Keratinocyte (primary cell): ENCODE results near the gene SHISA9. TPM values are rescaled to one million over a fixed set of nuclear protein-coding genes. Genes with fewer than 3 reads are reported as not detected.

ENCODE experiments used
- DNase-seq: peaks from one replicate; pipeline ENCODE4 v3.0.0-alpha.2; 2011; ENCODE audit warnings: low read depth, missing footprints, low spot score
- FAIRE-seq: peaks from 2 replicates; lab custom pipeline; 2011; peaks lifted over from hg19 to GRCh38; lab: Jason Lieb, UNC
- H2AFZ ChIP-seq: 2 replicates; pipeline ENCODE4 v1.6.0; 2012; ENCODE audit warnings: low read length, control low read depth, inconsistent platforms; ENCODE audit not compliant: control insufficient read depth
- H3K27ac ChIP-seq: 2 replicates; pipeline ENCODE4 v1.5.1; 2011; ENCODE audit warnings: low read length; ENCODE audit not compliant: control insufficient read depth, insufficient read depth
- H3K27me3 ChIP-seq: 3 replicates; pipeline ENCODE4 v1.6.0; 2011; ENCODE audit warnings: low read length; ENCODE audit not compliant: control insufficient read depth, insufficient read depth; ENCODE audit errors: extremely low read depth
- H3K36me3 ChIP-seq, 2 experiments: 2 replicates in 1 of 2; 3 replicates in 1 of 2; pipeline ENCODE4 v1.5.1; 2011; ENCODE audit warnings: low read length in 2 of 2, mild to moderate bottlenecking in 1 of 2; ENCODE audit not compliant: control insufficient read depth in 2 of 2, insufficient read depth in 2 of 2; ENCODE audit errors: extremely low read depth in 1 of 2
- H3K4me1 ChIP-seq: 3 replicates; pipeline ENCODE4 v1.5.1; 2011; ENCODE audit warnings: low read length; ENCODE audit not compliant: control insufficient read depth, insufficient read depth; ENCODE audit errors: extremely low read depth
- H3K4me2 ChIP-seq: 3 replicates; pipeline ENCODE4 v1.6.0; 2011; ENCODE audit warnings: low read depth, low read length; ENCODE audit not compliant: control insufficient read depth, insufficient read depth; ENCODE audit errors: extremely low read depth
- H3K4me3 ChIP-seq, 3 experiments: fragments of 200-600 bp in 1 of 3; sonication (generic) in 1 of 3; 2 replicates in 2 of 3; 3 replicates in 1 of 3; pipeline ENCODE4 v1.5.1; 2011 to 2016; ENCODE audit warnings: low read length in 3 of 3, mild to moderate bottlenecking in 3 of 3, control low read depth in 2 of 3, inconsistent platforms in 1 of 3, low read depth in 1 of 3, mixed read lengths in 1 of 3, mixed run types in 1 of 3, moderate library complexity in 1 of 3; ENCODE audit not compliant: control insufficient read depth in 2 of 3, insufficient read depth in 2 of 3; ENCODE audit errors: extremely low read depth in 1 of 3
- H3K79me2 ChIP-seq: 2 replicates; pipeline ENCODE4 v1.6.0; 2012; ENCODE audit warnings: low read length; ENCODE audit not compliant: control insufficient read depth, insufficient read depth
- H3K9ac ChIP-seq: 3 replicates; pipeline ENCODE4 v1.6.0; 2011; ENCODE audit warnings: low read length; ENCODE audit not compliant: control insufficient read depth, insufficient read depth; ENCODE audit errors: extremely low read depth
- H3K9me1 ChIP-seq: 3 replicates; pipeline ENCODE4 v1.6.0; 2011; ENCODE audit warnings: low read length; ENCODE audit not compliant: control insufficient read depth, insufficient read depth; ENCODE audit errors: extremely low read depth
- H3K9me3 ChIP-seq: 2 replicates; pipeline ENCODE4 v1.5.1; 2012; ENCODE audit warnings: low read depth, low read length; ENCODE audit not compliant: control insufficient read depth
- H4K20me1 ChIP-seq: 3 replicates; pipeline ENCODE4 v1.6.0; 2011; ENCODE audit warnings: low read length; ENCODE audit not compliant: control insufficient read depth, insufficient read depth; ENCODE audit errors: extremely low read depth
- EZH2 ChIP-seq: IDR thresholded peaks from one replicate; pipeline ENCODE4 v1.6.1; 2012; ENCODE audit warnings: inconsistent platforms, mild to moderate bottlenecking, low read length, moderate library complexity
- dilution Hi-C: fragments of 300-500 bp; cut with MboI; formaldehyde crosslinking; loops from one replicate; pipeline ENCODE4 v1.7.0; 2020; ENCODE audit warnings: low sequenced_read_pairs; ENCODE audit not compliant: extremely low pct_ligation_motif_present
- polyA plus RNA-seq, 5 experiments: library from polyadenylated mRNA; depleted of rRNA in 3 of 5; stranded (reverse) in 3 of 5; stranded (forward) in 1 of 5; unstranded in 1 of 5; fragments of >200 nt; gene quantifications; 1 replicate in 1 of 5; 2 replicates in 3 of 5; 3 replicates in 1 of 5; pipeline versions ENCODE4 v1.2.1 to v1.2.3, GENCODE V29; 2011 to 2012; ENCODE audit warnings: missing spikeins in 2 of 5, low read depth in 1 of 5, low replicate concordance in 1 of 5
- TF ChIP-seq, protein P1 (sequence below), 3 experiments: IDR thresholded peaks in 1 of 3; conservative IDR thresholded peaks in 1 of 3; optimal IDR thresholded peaks in 1 of 3; 2 replicates in 2 of 3; 3 replicates in 1 of 3; pipeline versions ENCODE3 to v1.5.1; 2011; ENCODE audit warnings: low read length in 3 of 3, mild to moderate bottlenecking in 3 of 3, moderate library complexity in 2 of 3, control low read depth in 1 of 3, inconsistent platforms in 1 of 3; ENCODE audit not compliant: insufficient read depth in 2 of 3; ENCODE audit errors: extremely low read depth in 1 of 3

SHISA9 gene
- polyA plus RNA-seq, 1 donor (not counting 4 experiments of a cell fraction or from before 2014, with no cell fraction given) = 0.28 TPM

DNA sequence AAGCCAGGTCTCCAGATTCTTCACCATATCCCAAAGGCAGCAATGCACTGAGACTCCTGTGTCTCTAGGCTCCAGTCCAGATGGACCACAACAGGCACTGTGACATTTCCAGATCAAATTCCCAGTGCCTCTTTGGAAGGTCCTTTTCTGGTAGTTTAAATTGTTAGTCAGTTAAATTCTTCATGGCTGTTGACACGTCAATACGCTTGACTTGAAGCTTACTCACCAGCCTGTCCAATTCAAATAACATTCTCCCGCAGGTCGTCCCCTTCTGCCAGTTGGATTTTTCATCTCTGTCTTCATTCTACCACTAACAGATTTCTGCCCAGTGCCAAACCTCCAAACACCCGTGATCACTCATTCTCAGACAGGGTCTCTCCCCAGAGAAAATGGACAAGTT is 86.7 kb downstream of the SHISA9 start:
- no peaks in the 10 kb centered on the region for H4K20me1 ChIP-seq
- dilution Hi-C loops = no loop called here
- H3K36me3 ChIP-seq = no peaks in the 10 kb centered on the region
- H3K4me3 ChIP-seq = no peak overlapping the region
- no peak overlapping the region for H3K27ac ChIP-seq
- DNase-seq (no peak), FAIRE-seq (no peak)
- no peak for TF ChIP-seq EZH2
- TF ChIP-seq, protein P1, sequence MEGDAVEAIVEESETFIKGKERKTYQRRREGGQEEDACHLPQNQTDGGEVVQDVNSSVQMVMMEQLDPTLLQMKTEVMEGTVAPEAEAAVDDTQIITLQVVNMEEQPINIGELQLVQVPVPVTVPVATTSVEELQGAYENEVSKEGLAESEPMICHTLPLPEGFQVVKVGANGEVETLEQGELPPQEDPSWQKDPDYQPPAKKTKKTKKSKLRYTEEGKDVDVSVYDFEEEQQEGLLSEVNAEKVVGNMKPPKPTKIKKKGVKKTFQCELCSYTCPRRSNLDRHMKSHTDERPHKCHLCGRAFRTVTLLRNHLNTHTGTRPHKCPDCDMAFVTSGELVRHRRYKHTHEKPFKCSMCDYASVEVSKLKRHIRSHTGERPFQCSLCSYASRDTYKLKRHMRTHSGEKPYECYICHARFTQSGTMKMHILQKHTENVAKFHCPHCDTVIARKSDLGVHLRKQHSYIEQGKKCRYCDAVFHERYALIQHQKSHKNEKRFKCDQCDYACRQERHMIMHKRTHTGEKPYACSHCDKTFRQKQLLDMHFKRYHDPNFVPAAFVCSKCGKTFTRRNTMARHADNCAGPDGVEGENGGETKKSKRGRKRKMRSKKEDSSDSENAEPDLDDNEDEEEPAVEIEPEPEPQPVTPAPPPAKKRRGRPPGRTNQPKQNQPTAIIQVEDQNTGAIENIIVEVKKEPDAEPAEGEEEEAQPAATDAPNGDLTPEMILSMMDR (optimal IDR thresholded peaks at IDR 0.05 in 1 of 3, IDR thresholded peaks at IDR 0.05 in 1 of 3, conservative IDR thresholded peaks at IDR 0.05 in 1 of 3; ENCODE audit: extremely low read depth in 1 of 3, insufficient read depth in 2 of 3, low read length in 3 of 3) = no peak
- no peaks in the 10 kb centered on the region for H3K9me1 ChIP-seq
- H3K27me3 ChIP-seq = no peaks in the 10 kb centered on the region
- no peak overlapping the region for H2AFZ ChIP-seq
- H3K4me1 ChIP-seq = no peaks in the 10 kb centered on the region
- H3K9ac ChIP-seq = no peak overlapping the region
- H3K4me2 ChIP-seq = no peak overlapping the region
- H3K79me2 ChIP-seq = no peaks in the 10 kb centered on the region
- H3K9me3 ChIP-seq = no peaks in the 10 kb centered on the region

- DNase-seq (no peak), FAIRE-seq (no peak)
- dilution Hi-C loops = no loop called here
- Histone ChIP-seq H3K4me1 (no peaks in the 10 kb centered on the region), H3K79me2 (no peaks in the 10 kb centered on the region), H3K27ac (no peak overlapping the region), H3K36me3 (no peaks in the 10 kb centered on the region), H3K9me3 (no peaks in the 10 kb centered on the region), H3K9ac (no peak overlapping the region), H2AFZ (no peak overlapping the region), H3K9me1 (no peaks in the 10 kb centered on the region), H4K20me1 (no peaks in the 10 kb centered on the region), H3K4me2 (no peak overlapping the region), H3K27me3 (no peaks in the 10 kb centered on the region), H3K4me3 (no peak overlapping the region)
- TF ChIP-seq EZH2 = no peak
- TF ChIP-seq, protein P1 (optimal IDR thresholded peaks at IDR 0.05 in 1 of 3, IDR thresholded peaks at IDR 0.05 in 1 of 3, conservative IDR thresholded peaks at IDR 0.05 in 1 of 3; ENCODE audit: extremely low read depth in 1 of 3, insufficient read depth in 2 of 3, low read length in 3 of 3) = no peak
Measured at GRCh38 chr16:12992066-12992465, 90.7 kb downstream of the SHISA9 start.
